VCaP (cell line): ENCODE results near the gene SHISA6.

ENCODE experiments used
- H3K27ac ChIP-seq: fragments of 450-650 bp; 2 replicates; pipeline ENCODE4 v1.5.1; 2017
- CTCF ChIP-seq: fragments of 450-650 bp; conservative IDR thresholded peaks from 2 replicates; pipeline ENCODE4 v1.5.1; 2017; ENCODE audit warnings: mild to moderate bottlenecking, moderate library complexity

The SHISA6 gene

GRCh38 chr17:11486101-11486867 is 245.3 kb downstream of the SHISA6 start:
- no peak overlapping the region for H3K27ac ChIP-seq
- TF ChIP-seq CTCF, result no peak

- TF ChIP-seq CTCF, result no peak
- no peak overlapping the region for H3K27ac ChIP-seq
Observed at GRCh38 chr17:11486868-11487310, 245.9 kb downstream of the SHISA6 start.

GRCh38 chr17:11487469-11487868 is 246.5 kb downstream of the SHISA6 start:
- TF ChIP-seq CTCF, result no peak
- H3K27ac ChIP-seq, result no peak overlapping the region

GRCh38 chr17:11488407-11488806 is 247.4 kb downstream of the SHISA6 start:
- no peak overlapping the region for H3K27ac ChIP-seq
- no peak for TF ChIP-seq CTCF

- TF ChIP-seq CTCF, result no peak
- no peak overlapping the region for H3K27ac ChIP-seq
Observed at GRCh38 chr17:11490171-11490755, 249.2 kb downstream of the SHISA6 start.

GRCh38 chr17:11492511-11492910 is 251.5 kb downstream of the SHISA6 start:
- no peak for TF ChIP-seq CTCF
- no peak overlapping the region for H3K27ac ChIP-seq

GRCh38 chr17:11493936-11494335 is 252.9 kb downstream of the SHISA6 start:
- no peak for TF ChIP-seq CTCF
- H3K27ac ChIP-seq, result no peak overlapping the region
